OCI-LY1 (cell line): Measurements from ENCODE around the gene RBM47.

Experiments used
- CTCF ChIP-seq: fragments of 200-600 bp; sonication (generic), shearing (Covaris generic); IDR thresholded peaks from 2 replicates; pipeline ENCODE4 v1.5.1; 2017; ENCODE audit warnings: mild to moderate bottlenecking, antibody characterized with exemption, low read length, moderate library complexity, mixed read lengths
- EZH2 ChIP-seq: fragments of 200-600 bp; sonication (generic), shearing (Covaris generic); IDR thresholded peaks from 2 replicates; pipeline ENCODE4 v1.8.0; 2017; ENCODE audit warnings: borderline replicate concordance, mixed run types, mild to moderate bottlenecking, antibody characterized with exemption, low read length, moderate library complexity, mixed read lengths

GRCh38 chr4:40603281-40603680, 26.4 kb downstream of the RBM47 start:
- TF ChIP-seq CTCF = no peak
- TF ChIP-seq EZH2 = no peak
